K562 (cell line): ENCODE results near the gene MTHFR. TPM values are rescaled to one million over a fixed set of nuclear protein-coding genes. Genes with fewer than 3 reads are reported as not detected.
A peak's percentile ranks its signal among the peaks of the same experiment; 100 is the strongest.

Source experiments
- ATAC-seq: fragments of 200-7000 bp; cut with Tn5 transposase; 3 replicates; pipeline ENCODE4 v1.9.1; 2020; ENCODE audit warnings: moderate library complexity
- BruUV-seq: library from RNA; stranded (reverse); fragments of 400-500 nt; replicated peaks from 2 replicates; lab custom pipeline; 2021; lab: Mats Ljungman, UMichigan
- CTCF ChIA-PET: fragments of 300-600 bp; formaldehyde crosslinking; extraction: SDS; loops from one replicate; lab custom pipeline; 2021; ENCODE audit warnings: low intra/inter-chr PET ratio; lab: Yijun Ruan, JAX
- POLR2A ChIA-PET: fragments of 300-600, 350-650 bp; sonication (Branson Sonifier 250); formaldehyde crosslinking; extraction: SDS; loops from one replicate; lab custom pipeline; 2021; ENCODE audit warnings: antibody characterized with exemption, inconsistent platforms; lab: Yijun Ruan, JAX
- DNase-seq, 4 experiments: peaks; one replicate each; pipeline versions ENCODE4 v3.0.0 to v3.0.0-alpha.2; 2011 to 2018; ENCODE audit warnings: low spot score in 3 of 4, mixed read lengths in 3 of 4; ENCODE audit errors: extremely low read depth in 1 of 4
- FAIRE-seq: peaks from 2 replicates; lab custom pipeline; 2011; peaks lifted over from hg19 to GRCh38; lab: Jason Lieb, UNC
- H2AFZ ChIP-seq: 2 replicates; pipeline ENCODE4 v1.6.0; 2011; ENCODE audit warnings: low read depth, low read length, control low read depth, inconsistent platforms
- H3K27ac ChIP-seq: fragments of 200-600 bp; 3 replicates; pipeline ENCODE4 v1.8.0; 2011; ENCODE audit warnings: low read depth, mild to moderate bottlenecking, control low read depth, inconsistent platforms, low read length, moderate library complexity, mixed read lengths; ENCODE audit errors: extremely low read depth
- H3K27me3 ChIP-seq, 2 experiments: fragments of 300-600 bp in 1 of 2; 2 replicates in 1 of 2; 3 replicates in 1 of 2; pipeline versions ENCODE4 v1.6.0 to v1.8.0; 2011; ENCODE audit warnings: inconsistent platforms in 2 of 2, low read length in 2 of 2, mild to moderate bottlenecking in 1 of 2, mixed read lengths in 1 of 2, moderate library complexity in 1 of 2; ENCODE audit not compliant: control insufficient read depth in 2 of 2, insufficient read depth in 2 of 2
- H3K36me3 ChIP-seq: fragments of 300-600 bp; 3 replicates; pipeline ENCODE4 v1.8.0; 2011; ENCODE audit warnings: mild to moderate bottlenecking, low read length, inconsistent platforms; ENCODE audit not compliant: control insufficient read depth, insufficient read depth
- H3K4me1 ChIP-seq, 2 experiments: fragments of 200-600 bp in 1 of 2; replicated peaks in 1 of 2; 2 replicates in 1 of 2; 3 replicates in 1 of 2; pipeline versions ENCODE4 v1.5.1 to v1.8.0; 2011; ENCODE audit warnings: inconsistent platforms in 2 of 2, low read length in 2 of 2, mild to moderate bottlenecking in 1 of 2, mixed read lengths in 1 of 2, moderate library complexity in 1 of 2; ENCODE audit not compliant: control insufficient read depth in 2 of 2, insufficient read depth in 2 of 2
- H3K4me2 ChIP-seq: 2 replicates; pipeline ENCODE4 v1.6.1; 2011; ENCODE audit warnings: low read length, control low read depth, inconsistent platforms, mixed read lengths; ENCODE audit not compliant: insufficient read depth
- H3K4me3 ChIP-seq: fragments of 200-600 bp; sonication (generic), shearing (Covaris generic); 2 replicates; pipeline ENCODE4 v1.5.1; 2016; ENCODE audit warnings: control low read depth, inconsistent platforms
- H3K79me2 ChIP-seq: fragments of 200-600 bp; 3 replicates; pipeline ENCODE4 v1.8.0; 2011; ENCODE audit warnings: low read length, inconsistent platforms; ENCODE audit not compliant: control insufficient read depth, insufficient read depth
- H3K9ac ChIP-seq, 2 experiments: 2 replicates each; pipeline versions ENCODE4 v1.6.0 to v1.6.1; 2011; ENCODE audit warnings: low read depth in 2 of 2, low read length in 2 of 2, control low read depth in 1 of 2, inconsistent platforms in 1 of 2, mild to moderate bottlenecking in 1 of 2, mixed read lengths in 1 of 2; ENCODE audit not compliant: insufficient read depth in 1 of 2
- H3K9me1 ChIP-seq: one replicate; pipeline ENCODE4 v1.6.0; 2011; ENCODE audit warnings: inconsistent platforms, mild to moderate bottlenecking, low read length, moderate library complexity; ENCODE audit not compliant: control insufficient read depth, insufficient read depth
- H3K9me3 ChIP-seq: replicated peaks from 2 replicates; pipeline ENCODE4 v1.5.1; 2011; ENCODE audit warnings: low read depth, low read length, inconsistent platforms; ENCODE audit not compliant: control insufficient read depth, insufficient read depth
- H4K20me1 ChIP-seq: replicated peaks from 2 replicates; pipeline ENCODE4 v1.6.1; 2011; ENCODE audit warnings: low read length, inconsistent platforms, mixed read lengths; ENCODE audit not compliant: control insufficient read depth, insufficient read depth
- ADNP ChIP-seq: fragments of 200-800 bp; sonication (Bioruptor generic); IDR thresholded peaks from 2 replicates; pipeline ENCODE4 v1.6.1; 2016; ENCODE audit warnings: missing genetic modification characterization, missing compliant biosample characterization
- BCOR ChIP-seq: fragments of 450-650 bp; IDR thresholded peaks from 2 replicates; pipeline ENCODE4 v1.6.1; 2016
- HDAC2 ChIP-seq: fragments of 450-650 bp; IDR thresholded peaks from 2 replicates; pipeline ENCODE4 v1.6.1; 2016; ENCODE audit warnings: mild to moderate bottlenecking
- KDM1A ChIP-seq, 2 experiments: fragments of 450-650 bp; IDR thresholded peaks; 2 replicates each; pipeline ENCODE4 v1.6.1; 2016; ENCODE audit warnings: mild to moderate bottlenecking in 2 of 2
- NUFIP1 ChIP-seq: fragments of 450-650 bp; IDR thresholded peaks from 2 replicates; pipeline ENCODE4 v1.6.1; 2018; ENCODE audit not compliant: partially characterized antibody
- RBM25 ChIP-seq: fragments of 200-400 bp; formaldehyde crosslinking; IDR thresholded peaks from 2 replicates; pipeline ENCODE4 v1.6.1; 2018; ENCODE audit warnings: low read length, low read depth, moderate library complexity; ENCODE audit not compliant: severe bottlenecking
- SAFB2 ChIP-seq: fragments of 200-400 bp; formaldehyde crosslinking; IDR thresholded peaks from 2 replicates; pipeline ENCODE4 v1.6.1; 2018; ENCODE audit warnings: borderline replicate concordance, low read length, low read depth, moderate library complexity; ENCODE audit not compliant: severe bottlenecking
- SP1 ChIP-seq: sonication (generic); formaldehyde crosslinking; IDR thresholded peaks from 2 replicates; pipeline ENCODE4 v1.8.1; 2022; ENCODE audit warnings: mild to moderate bottlenecking, missing genetic modification reagents
- TFAP4 ChIP-seq: sonication (generic); formaldehyde crosslinking; IDR thresholded peaks from 2 replicates; pipeline ENCODE4 v1.8.0; 2022; ENCODE audit warnings: missing genetic modification reagents, mild to moderate bottlenecking, moderate library complexity, borderline replicate concordance
- ZBTB34 ChIP-seq: fragments of 250-450 bp; sonication (Bioruptor Pico); IDR thresholded peaks from 2 replicates; pipeline ENCODE4 v1.8.0; 2021; ENCODE audit warnings: mild to moderate bottlenecking, moderate library complexity
- ZNF280A ChIP-seq: fragments of 450-650 bp; IDR thresholded peaks from 2 replicates; pipeline ENCODE4 v1.6.1; 2018; ENCODE audit warnings: mild to moderate bottlenecking, low read depth; ENCODE audit not compliant: partially characterized antibody
- ZNF778 ChIP-seq: fragments of 450-650 bp; formaldehyde crosslinking; IDR thresholded peaks from 2 replicates; pipeline ENCODE4 v1.4.0; 2020; ENCODE audit warnings: mild to moderate bottlenecking, moderate library complexity
- WGBS: fragments of 100-300 bp; shearing (Covaris generic); methylation state at CpG from one replicate; pipeline ENCODE4 v1.1.6; 2016; ENCODE audit warnings: low coverage, mixed read lengths; ENCODE audit not compliant: insufficient coverage; ENCODE audit errors: missing lambda C conversion rate; 5-methylcytosine and 5-hydroxymethylcytosine counted together
- in situ Hi-C: fragments of 300-500 bp; cut with MboI; formaldehyde crosslinking; loops from 4 replicates; pipeline ENCODE4 v1.15.0; 2018; ENCODE audit warnings: inconsistent platforms, mixed read lengths
- intact Hi-C: fragments of 100-400 bp; cut with micrococcal nuclease; formaldehyde crosslinking; loops from 2 replicates; pipeline ENCODE4 v1.14.2; 2022
- polyA plus RNA-seq, 8 experiments: library from polyadenylated mRNA; depleted of rRNA in 4 of 8; stranded (reverse) in 5 of 8; unstranded in 3 of 8; fragments of >200 nt; fragmentation: Nextera tagmentation in 2 of 8; fragmentation: Illumina TruSeq in 1 of 8; extraction: Ambion mirVana in 2 of 8; extraction: Trizol in 1 of 8; gene quantifications; 2 replicates each; pipeline versions ENCODE4 v1.2.1 to v1.2.3, GENCODE V29; 2011 to 2014; ENCODE audit warnings: inconsistent platforms in 1 of 8, missing spikeins in 1 of 8
- total RNA-seq, 7 experiments: library from RNA; depleted of rRNA in 6 of 7; stranded (reverse); fragments of >200 nt in 6 of 7; fragmentation: Illumina TruSeq in 2 of 7; extraction: Trizol in 2 of 7; gene quantifications; 2 replicates each; pipeline versions ENCODE4 v1.2.1 to v1.2.3, GENCODE V29; 2011 to 2021; ENCODE audit warnings: low replicate concordance in 1 of 7
- TF ChIP-seq, protein P1 (sequence below): fragments of 250-450 bp; sonication (Bioruptor Pico); IDR thresholded peaks from 2 replicates; pipeline ENCODE4 v1.4.0; 2020; ENCODE audit warnings: mild to moderate bottlenecking

MTHFR gene
- total and polyA plus RNA-seq, 9 of the 15 experiments (the other 6 are each of a cell fraction or from before 2014, with no cell fraction given) = 5.0 to 104 (median 62.6) TPM

DNA sequence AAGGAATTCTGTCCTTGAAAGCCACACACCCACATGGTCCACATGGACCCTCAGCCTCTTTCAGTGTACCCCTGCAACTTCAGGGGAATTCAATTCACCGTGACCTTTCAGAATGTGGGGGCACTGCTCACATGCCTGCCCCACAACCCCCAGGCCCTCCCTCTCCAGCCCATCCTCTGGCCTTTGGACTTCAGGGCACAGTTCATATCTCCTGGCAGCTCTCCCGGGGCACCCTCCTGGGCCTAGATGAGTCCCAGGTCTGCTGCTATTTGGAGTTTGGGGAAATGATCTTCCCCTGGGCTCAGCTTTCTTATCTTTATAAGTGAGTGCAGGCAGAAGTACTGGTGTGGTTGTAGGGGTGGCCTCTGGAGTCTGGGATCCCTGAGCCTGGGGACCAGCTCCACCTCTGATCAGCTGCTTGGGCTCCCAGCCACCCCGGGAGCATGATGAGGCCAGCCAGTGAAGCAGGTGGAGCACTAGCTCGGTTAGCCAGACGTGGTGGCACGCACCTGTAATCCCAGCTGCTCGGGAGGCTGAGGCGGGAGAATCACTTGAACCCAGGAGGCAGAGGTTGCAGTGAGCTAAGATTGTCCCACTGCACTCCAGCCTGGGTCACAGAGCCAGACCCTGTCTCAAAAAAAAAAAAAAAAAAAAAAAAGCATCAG is 28.0 kb downstream of the MTHFR start (continued):
- no peak for TF ChIP-seq ZBTB34 (CRISPR knock-in tag)
- TF ChIP-seq ZNF778 (CRISPR knock-in tag) = no peak
- peak; percentile 51; the same call in 1 of the 2 replicates for TF ChIP-seq TFAP4 (CRISPR knock-in tag)

DNA sequence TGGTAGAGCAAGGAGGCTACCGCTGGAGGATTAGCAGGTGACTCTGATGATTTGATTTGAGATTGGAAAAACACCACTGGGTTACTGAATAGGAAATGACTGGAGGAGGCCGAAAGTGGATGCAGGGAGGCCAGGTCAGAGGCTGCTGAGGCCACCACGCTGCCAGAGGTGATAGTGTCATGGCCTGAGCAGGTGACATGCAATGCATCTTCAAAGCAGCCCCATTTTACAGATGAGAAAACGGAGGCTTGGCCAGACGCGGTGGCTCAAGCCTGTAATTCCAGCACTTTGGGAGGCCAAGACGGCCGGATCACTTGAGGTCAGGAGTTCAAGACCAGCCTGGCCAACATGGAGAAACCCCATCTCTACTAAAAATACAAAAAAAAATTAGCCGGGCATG is 31.0 kb downstream of the MTHFR start:
- no peak for DNase-seq
- no peak for FAIRE-seq
- intact Hi-C loops (no loop called here), in situ Hi-C loops (no loop called here)
- no TSS peak for BruUV-seq
- Histone ChIP-seq H3K79me2 (no peaks in the 10 kb centered on the region), H3K4me3 (no peak overlapping the region), H4K20me1 (no peaks in the 10 kb centered on the region; the same call in 1 of the 2 replicates), H3K9me1 (no peaks in the 10 kb centered on the region), H2AFZ (no peak overlapping the region), H3K4me1 (peaks cover 0 to 33% of the 10 kb centered on the region in 2 experiments; a peak in 3 of 5 replicates), H3K27ac (no peak overlapping the region), H3K36me3 (no peaks in the 10 kb centered on the region), H3K9ac (no peak overlapping the region), H3K27me3 (no peaks in the 10 kb centered on the region), H3K4me2 (no peak overlapping the region), H3K9me3 (no peaks in the 10 kb centered on the region)
- ChIA-PET POLR2A (interaction anchor here (0.5 to 8.5 kb wide), 4 partner anchors 11 to 297 kb away, joined by 3 to 66 read pairs (median 27); no protein-coding TSS in a partner anchor), CTCF (no interaction called here)
- 47% methylated on average over 9 of the region's 9 CpGs for WGBS
- ATAC-seq = no peak
- TF ChIP-seq KDM1A (IDR thresholded peaks at IDR 0.05) (peak; percentile 68 to 79), SAFB2 (no peak), ZNF280A (no peak), NUFIP1 (no peak), SP1 (CRISPR knock-in tag) (no peak), HDAC2 (peak; percentile 58; the same call in 1 of the 2 replicates), ADNP (tag) (peak; percentile 70), RBM25 (peak; percentile 44), BCOR (peak; percentile 95)
- TF ChIP-seq, protein P1, sequence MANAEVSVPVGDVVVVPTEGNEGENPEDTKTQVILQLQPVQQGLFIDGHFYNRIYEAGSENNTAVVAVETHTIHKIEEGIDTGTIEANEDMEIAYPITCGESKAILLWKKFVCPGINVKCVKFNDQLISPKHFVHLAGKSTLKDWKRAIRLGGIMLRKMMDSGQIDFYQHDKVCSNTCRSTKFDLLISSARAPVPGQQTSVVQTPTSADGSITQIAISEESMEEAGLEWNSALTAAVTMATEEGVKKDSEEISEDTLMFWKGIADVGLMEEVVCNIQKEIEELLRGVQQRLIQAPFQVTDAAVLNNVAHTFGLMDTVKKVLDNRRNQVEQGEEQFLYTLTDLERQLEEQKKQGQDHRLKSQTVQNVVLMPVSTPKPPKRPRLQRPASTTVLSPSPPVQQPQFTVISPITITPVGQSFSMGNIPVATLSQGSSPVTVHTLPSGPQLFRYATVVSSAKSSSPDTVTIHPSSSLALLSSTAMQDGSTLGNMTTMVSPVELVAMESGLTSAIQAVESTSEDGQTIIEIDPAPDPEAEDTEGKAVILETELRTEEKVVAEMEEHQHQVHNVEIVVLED (CRISPR knock-in tag) = no peak
